Stimulated activated naive CD4-positive, alpha-beta T cell treated with Interleukin-2 at 50 U/mL for 16 hours (primary cell): ENCODE results near the gene CD164.

ENCODE experiments used
- DNase-seq: peaks from one replicate; lab custom pipeline; 2025; lab: John Stamatoyannopoulos, UW

CD164 gene

DNA sequence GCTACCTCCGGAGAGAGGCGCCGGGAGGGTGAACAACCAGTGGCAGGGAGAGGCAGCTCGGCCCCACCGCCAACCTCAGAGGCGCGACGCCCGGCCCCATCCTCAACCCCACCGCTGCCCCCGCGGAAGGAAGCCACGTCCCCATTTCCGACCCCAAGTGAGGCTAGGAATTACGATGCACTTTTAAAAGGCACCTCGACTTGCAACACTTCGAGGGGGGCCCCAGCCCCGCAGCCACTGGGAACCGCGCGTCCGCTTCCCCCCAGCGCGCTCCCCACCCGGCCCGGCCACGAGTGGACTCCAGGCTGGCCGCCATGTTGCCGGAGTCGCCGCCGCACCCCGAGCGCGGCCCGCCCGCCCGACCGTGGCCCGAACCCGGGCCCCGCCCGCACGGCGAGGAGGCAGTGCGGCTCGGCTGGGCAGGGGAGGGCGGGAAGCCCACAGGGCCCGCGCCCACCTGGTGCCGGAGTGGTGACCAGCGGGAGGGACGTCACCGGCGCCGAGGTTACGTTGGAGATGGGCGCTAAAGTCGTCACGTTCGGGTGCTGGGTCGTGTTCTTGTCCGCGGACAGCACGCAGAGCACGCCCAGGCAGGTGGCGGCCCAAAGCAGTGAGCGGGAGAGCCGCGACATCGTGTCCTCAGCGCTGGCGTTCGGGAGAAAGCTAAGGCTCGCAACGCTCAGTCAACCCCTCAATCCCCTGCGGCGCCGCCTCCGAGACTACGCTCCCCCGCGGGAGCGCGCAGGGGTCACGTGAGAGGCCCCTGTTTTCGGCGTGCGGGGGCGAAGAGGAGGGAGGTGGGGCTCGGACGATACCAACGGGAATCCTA is at the start of gene CD164:
Gene CD164, minus strand, starts transcription at position 721 of the 829 bp plus-strand sequence. Its CDS starts 89 bp downstream, at position 632.
- peak; percentile 92 for DNase-seq

DNA sequence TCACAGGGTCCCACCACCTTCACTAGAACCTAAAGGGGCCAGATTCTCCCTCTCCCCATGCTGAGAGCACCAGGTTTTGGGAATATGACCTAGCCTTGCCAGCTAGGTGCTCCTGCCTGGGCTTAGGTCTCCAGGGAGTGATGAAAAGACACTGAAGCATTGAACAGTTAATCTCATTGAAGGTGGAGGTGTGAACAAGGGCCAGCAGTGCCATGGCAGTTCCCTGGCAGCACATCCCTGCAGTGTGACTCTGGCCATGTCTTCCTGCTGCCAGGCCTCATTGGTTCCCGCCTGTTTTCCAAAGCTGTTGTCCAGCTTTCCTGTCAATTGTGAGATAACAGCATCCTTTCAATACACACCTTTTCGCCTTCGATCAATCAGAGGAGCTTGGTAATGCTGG is 47.2 kb upstream of the CD164 start:
- DNase-seq: no peak

DNA sequence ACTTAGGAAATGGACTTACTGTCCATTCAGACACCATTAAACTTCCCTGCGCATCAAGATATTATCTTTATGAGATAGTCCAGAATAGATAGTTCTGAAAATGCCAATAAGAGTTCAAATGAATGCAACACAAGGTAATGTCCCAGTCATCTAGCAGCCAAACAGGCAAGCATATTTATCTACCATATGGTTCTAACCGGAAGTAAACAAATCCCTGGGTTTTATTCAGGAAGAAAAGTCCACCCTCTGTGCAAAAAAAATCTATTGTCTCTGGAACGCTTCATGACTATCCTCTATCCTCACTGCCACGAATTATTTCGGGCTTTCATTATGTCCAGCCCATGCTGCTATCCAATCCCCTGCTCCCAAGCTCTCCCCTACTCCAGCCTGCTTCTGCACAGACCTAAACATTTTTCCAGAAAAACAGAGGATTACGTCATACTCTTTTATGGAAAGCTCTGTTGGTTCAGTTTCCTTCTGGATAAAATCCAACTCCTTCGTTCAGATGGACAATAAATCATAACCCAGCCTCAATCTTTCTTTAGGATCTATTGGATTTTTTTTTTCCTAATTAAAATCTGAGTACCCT is 46.7 kb upstream of the CD164 start:
- no peak for DNase-seq

DNA sequence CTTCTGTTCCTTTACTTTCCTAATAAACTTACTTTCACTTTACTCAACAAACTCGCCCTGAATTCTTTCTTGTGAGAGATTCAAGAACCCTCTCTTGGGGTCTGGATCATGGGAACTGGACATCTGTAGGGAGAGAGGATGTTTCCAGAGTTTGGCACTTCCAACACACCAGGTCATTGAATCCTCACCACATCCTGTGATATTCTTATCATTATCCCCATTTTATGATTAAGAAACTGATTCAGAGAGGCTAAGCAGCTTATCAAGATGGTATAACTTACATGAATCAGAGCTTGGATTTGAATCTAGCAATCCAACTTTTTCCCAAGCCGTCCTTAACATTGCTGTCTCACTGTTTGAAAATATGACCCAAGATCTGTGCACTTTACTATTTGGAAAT is 42.7 kb upstream of the CD164 start:
- DNase-seq: no peak

DNA sequence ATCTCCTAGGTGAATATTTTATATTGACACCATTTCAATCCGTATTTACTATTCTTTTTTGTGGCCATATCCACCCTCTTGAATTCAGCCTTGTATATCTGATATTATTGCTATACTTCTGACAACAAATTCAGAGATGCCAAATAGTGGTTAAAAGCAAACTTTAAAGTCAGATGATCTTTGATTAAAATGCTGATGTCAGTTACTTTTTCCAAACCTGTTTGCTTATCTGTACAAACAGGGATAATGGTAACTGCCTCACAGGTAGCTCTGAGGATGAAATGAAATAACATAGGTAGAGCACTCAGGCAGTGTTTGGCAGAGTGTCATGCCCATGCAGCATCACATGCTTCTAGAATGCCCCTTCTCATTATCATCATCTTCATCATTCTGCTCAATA is 38.9 kb upstream of the CD164 start:
- no peak for DNase-seq

DNA sequence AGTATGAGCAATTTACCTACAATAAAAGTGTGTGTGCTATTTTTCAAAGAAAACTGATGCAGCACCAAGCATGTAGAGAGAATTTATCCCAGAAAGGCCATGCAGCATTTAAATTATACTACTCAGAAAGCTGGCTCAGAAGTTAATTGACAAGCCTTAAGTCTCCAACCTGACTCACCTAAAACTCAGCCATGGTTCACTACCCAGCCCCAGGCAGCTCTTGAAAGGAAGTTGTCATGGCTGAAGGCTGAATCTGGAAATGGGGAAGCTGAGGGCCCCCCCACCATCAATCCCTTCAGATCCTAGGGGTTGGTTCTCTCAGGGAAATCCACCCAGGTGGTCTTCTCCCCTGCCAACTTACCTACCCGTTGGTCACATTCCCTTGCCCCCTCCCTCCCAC is 38.5 kb upstream of the CD164 start:
- DNase-seq: no peak

DNA sequence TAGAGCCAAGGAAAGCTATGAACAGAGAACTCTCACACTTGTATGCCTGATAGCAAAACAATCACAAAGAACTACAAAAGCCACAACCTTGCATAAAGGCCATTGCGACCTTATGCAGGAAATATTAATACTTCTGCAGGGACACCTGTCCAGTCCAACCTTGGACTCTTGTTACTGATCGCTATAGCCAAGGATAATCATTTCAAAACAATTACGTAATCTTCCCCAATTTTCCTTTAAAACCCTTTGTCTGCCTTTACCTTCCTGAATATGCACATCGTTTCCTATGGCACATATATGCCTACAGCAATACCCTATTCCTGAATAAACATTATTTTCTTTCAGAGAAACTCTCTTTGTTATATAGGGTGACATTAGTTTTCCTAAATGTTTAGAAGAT is 35.4 kb upstream of the CD164 start:
- no peak for DNase-seq

DNA sequence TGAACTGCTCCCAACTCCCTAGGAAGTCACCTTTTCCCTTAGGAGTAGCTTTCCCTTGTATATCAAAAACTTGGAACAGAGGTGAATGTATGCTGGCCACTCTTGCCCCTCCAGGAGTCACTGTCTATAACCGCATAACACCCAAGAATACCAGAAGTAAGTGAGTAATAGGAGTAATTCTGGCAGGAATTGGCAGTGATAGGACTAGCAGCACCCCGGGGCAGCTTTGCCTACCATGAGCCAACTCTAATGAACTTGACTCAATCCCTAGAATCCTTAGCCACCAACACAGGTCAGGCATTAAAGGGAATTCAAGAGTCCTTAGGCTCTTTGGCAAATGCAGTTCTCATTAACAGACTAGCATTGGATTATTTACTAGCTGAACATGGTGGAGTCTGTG is 28.8 kb upstream of the CD164 start:
- DNase-seq: no peak

DNA sequence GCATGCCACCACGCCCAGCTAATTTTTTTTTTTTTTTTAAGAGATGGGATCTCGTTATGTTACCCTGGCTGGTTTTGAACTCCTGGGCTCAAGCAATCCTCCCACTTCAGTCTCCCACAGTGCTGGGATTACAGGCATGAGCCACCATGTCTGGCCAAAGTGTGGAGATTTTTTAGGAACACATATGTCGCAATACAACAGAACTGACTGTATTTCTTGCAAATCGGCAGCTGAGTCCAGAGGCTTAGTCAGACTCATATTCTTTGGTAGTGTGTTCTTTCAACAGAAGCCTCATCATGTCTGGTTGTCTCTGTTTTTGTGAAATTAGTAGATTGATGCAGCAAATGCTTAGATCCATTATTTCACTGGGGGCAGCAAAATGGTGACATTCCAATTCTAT is 23.9 kb upstream of the CD164 start:
- no peak for DNase-seq

DNA sequence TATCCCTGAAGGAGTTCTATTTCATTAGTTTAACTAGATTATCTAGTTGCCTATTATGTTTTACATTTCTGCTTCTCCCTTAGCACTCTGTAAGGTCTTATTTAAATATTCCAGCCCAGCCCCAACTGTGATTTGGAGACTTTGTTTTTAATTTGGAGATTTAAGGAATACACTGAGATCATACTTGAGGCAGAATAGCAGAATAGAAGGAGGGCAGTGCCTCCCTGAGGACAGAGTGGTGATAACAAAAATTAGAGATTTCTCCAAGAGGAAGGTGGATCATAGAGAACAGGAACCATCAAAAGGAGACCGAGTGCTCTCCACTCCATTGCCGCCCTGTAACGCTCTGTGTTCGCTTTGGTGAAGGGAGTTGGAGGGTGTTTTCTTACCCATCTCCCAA is 14.8 kb upstream of the CD164 start:
- no peak for DNase-seq

DNA sequence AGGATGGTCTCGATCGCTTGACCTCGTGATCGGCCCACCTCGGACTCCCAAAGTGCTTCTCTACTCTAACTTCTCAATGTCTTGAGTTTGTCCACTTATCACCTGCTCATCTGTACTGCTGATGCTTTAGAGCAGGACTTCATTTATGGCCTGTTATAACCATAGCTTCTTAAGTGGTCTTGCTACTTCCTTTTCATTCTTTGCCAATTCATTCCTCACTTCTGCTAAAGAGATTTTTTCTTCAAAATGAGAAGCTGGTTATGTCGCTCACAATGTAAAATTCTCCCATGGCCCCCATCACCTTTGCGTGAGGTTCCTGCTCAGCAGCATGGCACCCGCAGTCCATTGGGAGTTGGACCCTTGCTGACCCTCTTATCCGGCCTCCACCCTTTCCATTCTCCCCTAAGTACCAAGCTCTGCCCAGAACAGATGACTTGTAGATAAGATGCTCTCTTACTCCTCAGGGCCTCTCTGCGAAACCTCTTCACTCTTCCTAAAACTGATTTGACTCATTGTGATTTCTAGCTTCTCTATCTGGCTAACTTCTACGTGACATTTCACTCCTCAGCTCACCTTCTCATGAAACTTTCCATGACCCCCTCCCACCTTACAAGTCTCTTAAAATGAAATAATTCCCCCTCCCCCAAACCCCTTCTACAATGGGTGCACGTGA is 13.9 kb upstream of the CD164 start:
- DNase-seq: no peak

DNA sequence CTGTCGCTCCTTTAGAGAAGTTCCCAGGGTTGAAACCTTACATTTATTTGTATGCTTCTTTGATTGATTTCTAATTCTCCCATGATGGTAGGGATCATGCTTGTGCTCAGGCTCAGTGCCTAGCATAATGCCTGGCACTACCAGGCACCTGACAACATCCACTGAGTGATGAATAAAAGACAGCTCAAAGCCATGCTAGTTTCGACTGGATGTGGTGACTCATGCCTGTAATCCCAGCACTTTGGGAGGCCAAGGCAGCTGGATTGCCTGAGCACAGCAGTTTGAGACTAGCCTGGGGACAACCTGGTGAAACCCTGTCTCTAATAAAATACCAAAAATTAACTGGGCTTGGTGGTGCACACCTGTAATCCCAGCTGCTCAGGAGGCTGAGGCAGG is 11.6 kb upstream of the CD164 start:
- DNase-seq: no peak

DNA sequence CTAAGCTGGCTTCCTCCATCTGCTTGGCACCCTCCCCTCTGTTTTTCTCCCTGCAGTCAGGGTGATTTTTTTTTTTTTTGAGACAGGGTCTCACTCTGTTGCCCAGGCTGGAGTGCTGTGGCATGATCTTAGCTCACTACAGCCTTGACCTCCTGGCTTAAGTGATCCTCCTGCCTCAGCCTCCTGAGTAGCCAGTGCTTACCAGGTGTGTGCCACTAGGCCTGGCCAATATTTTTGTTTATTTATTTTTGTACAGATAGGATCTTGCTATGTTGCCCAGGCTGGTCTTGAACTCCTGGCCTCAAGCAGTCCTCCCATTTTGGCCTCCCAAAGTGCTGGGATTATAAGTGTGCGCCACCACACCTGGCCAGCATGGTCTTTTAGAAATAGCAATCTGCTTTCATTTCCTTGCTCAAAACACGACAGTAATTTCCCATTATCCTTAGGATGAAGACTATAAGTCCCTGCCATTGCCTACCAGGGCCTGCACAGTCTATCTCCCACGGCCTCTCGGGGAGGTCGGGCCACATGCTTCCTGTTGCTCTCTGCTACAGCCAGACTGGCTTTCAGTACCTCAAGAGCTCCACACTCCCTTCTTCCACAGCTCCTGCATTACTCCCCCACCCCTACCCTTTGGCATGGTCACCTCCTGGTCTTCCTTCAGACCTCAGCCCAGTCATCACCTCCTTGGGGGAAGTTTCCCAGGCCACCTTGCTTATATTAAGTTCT is 11.1 kb upstream of the CD164 start:
- DNase-seq: no peak

DNA sequence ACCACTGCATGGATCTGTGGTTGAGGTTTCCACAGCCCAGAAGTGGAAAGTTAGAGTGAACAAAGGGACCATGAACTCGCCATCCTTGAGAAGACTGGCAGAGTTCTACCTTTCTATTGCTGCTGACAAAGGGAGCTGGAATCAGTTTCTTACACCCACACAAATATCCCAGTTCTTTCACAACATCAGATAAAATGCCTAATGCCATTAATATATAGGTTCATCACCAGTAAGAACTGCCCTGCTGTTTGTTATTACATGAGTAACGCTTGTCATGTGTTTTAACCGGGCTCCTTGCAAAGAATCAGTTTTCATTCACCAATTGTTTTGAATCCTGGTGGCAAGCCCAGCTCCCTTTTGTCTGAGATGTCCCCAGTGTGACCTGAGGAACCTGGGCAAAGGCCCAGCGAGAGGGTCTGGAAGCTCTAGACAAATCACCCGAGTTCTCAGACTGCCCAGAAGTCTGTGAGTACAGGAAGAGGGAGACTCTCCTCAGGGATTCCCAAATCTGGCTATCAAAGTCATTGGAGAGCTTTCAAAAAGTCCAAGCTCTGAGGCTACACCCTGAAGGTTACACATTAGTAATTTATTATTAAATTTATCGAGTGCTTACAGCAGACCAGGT is 7.5 kb upstream of the CD164 start:
- no peak for DNase-seq

DNA sequence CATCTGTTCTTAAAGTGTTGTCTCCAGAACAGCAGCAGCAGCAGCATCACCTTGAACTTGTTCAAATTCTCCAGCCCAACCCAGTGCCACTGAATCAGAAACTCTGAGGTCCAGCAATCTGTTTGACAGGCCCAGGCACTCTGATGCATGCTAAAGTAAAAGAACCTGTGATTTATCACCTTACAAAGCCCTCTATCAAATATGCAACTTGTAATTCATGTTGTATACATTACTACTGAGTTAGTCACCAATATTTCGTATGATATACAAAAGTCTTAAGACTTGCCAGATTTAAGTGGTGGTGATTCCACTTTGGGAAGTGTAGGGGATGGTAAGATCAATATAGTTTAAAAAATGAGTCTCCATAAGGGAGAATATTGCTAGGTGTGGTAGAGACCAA is 6.0 kb upstream of the CD164 start:
- no peak for DNase-seq

DNA sequence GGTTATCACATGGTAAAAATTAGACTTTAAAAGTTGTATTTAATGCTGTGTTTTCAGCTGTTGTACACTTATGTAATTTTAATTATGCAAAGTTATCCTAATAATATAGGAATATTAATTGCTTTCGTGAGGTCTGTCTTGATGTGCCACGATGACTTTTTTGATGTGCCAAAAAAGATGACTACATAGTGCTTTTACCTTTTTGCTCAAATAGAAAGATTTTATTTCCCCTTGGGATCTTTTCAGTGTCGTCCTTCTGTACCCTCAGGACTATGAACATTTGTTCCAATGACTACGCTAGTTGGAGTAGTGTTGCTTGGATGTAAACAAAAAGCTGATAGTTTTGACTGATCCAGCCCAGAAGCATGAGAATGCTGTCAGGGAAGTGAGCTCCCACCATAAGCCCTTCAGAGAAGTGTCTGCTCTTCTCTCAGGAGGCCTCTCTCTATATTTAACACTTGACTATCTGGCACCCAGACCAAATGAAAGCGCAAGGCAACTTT is 1.2 kb upstream of the CD164 start:
- DNase-seq: no peak

DNA sequence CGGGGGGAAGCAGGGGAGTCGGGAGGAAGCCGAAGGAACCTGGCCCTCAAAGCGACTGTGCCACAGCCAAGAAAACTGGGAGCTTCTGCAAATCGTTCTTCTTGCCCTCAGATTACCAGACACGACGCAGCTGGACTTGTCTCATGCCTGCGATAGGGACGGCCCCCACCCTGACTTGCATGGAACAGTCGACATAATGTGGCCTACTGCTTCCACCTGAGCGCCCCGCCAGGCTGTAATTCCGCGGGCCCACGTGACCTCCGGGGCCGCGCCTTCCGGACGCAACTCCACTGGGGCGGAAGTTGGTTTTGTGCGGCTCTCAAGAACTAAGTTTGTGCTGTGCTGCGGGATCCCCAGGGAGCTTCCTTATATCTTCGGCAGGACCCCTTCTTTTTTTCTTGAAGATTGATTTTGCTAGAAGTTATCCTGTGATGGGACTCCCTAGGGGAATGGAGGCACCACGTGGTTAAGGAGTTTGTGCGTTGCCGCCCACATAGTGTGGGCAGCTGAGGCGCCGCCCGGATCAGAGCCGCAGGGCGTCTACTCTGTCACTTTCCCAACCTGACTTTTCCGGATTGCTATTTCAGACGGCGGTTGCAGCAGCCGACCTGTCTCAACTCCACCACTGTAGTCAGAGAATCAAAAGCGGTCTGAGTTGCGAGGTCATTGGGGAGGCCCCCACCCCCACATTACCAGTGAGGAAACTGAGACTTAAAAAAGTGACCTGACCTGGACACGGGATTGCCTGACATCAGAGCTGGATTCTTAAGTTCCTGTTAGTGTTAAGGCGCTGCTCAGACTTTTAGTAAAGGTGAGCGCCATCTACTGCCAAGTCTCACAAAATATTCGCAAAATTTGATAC is 540 bp upstream of the CD164 start:
- peak; percentile 92 for DNase-seq

DNA sequence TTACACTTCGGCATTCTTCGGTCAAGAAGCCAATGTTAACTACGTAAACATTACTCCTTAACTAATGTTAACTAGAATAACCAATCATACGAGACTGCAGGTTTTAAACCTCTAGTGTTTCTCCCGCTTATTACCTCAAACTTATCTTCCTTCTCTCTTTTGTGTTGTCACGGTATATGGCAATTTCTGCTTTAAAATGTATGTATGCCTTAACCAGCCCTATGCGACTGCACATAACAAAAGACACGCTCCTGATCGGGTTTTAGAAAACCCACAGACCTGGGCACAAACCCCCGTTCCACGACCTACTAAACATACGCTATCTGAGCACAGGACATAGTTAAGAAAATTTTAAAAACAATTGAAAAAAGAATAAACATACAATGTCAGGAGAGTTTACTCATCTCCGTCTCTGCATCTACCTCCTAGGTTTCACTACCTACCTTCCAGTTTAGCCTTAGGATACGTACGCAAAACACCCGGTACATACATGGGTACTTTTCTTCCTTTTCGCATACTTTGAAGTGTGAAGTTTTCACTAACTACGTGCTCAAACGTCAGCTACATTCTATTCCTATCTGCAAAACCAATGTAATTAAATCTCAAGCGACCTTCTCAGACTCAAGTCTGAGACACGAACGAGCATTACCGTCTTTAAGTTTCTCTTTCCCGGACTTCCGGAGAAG is 1.1 kb downstream of the CD164 start:
- no peak for DNase-seq

DNA sequence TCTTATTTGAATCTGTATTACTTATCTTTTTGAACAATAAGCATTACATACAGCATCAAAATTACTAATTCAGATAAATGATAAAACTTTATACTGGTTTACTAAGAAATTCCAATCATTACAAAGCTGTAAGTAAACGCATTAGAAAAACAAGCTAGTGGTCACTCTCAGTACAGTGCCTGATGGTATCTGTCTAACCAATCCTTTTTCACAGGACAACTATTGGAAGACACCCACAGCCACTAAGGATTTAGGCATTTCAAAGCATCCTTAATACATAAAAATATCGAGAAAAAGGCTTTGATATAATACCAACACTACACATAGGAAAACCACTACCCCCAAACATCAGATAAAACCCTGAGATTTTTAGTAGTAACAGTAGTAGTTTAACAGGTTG is 2.6 kb downstream of the CD164 start:
- no peak for DNase-seq

DNA sequence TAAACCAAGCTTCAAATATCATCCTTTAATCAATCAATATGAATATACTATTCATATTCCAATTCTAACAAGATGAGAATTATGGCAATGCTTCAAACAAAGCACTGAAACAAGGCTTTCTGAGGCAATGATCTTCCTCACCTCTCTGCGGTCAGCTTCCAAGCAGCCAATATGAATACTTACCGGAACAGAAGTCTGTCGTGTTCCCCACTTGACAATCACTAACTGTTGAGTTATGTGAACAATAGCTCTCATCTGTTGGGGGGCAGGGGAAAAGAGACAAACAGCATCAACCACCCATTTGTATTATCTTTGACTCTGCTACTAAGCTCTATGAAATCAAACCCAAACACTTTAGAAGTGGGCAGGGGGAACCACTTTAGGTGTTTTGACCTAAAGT is 4.5 kb downstream of the CD164 start:
- DNase-seq: no peak
